Stomach (tissue), 4 donors: Measurements from ENCODE around the gene FAS.

Experiments used
- EP300 ChIP-seq: sonication (generic); formaldehyde crosslinking; IDR thresholded peaks from one replicate; pipeline ENCODE4 v1.6.1; 2017; ENCODE audit warnings: antibody characterized with exemption
- POLR2A ChIP-seq, 4 donors: fragments of 450-650 bp; IDR thresholded peaks; one replicate each; pipeline ENCODE4 v1.6.1; 2016; ENCODE audit warnings: antibody characterized with exemption in 4 of 4, control low read depth in 2 of 4, mild to moderate bottlenecking in 1 of 4, moderate library complexity in 1 of 4
- TF ChIP-seq, protein P1 (sequence below), 7 experiments: fragments of 450-650 bp in 4 of 7; fragments of 200-600 bp in 3 of 7; sonication (generic) in 3 of 7; IDR thresholded peaks; one replicate each; pipeline ENCODE4 v1.5.1; 2016 to 2019; ENCODE audit warnings: antibody characterized with exemption in 7 of 7, control low read depth in 2 of 7, mild to moderate bottlenecking in 1 of 7

DNA sequence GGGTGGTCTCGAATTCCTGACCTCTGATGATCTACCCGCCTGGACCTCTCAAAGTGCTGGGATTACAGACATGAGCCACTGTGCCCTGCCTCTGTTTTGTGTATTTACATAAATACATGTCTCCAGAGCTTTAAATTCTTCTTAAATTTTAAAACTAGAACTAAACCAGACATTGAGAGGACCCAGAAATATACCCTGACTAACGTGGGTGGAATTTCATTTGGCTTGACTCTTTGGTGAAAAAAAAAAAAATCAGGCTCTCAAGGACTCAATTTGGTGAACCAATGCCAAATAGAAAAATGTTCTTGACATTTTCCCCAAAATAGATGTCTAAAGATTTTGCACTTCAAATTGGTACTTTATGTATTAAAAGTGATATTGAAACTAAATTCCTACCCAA, 16.6 kb upstream of the FAS start:
- TF ChIP-seq, protein P1, sequence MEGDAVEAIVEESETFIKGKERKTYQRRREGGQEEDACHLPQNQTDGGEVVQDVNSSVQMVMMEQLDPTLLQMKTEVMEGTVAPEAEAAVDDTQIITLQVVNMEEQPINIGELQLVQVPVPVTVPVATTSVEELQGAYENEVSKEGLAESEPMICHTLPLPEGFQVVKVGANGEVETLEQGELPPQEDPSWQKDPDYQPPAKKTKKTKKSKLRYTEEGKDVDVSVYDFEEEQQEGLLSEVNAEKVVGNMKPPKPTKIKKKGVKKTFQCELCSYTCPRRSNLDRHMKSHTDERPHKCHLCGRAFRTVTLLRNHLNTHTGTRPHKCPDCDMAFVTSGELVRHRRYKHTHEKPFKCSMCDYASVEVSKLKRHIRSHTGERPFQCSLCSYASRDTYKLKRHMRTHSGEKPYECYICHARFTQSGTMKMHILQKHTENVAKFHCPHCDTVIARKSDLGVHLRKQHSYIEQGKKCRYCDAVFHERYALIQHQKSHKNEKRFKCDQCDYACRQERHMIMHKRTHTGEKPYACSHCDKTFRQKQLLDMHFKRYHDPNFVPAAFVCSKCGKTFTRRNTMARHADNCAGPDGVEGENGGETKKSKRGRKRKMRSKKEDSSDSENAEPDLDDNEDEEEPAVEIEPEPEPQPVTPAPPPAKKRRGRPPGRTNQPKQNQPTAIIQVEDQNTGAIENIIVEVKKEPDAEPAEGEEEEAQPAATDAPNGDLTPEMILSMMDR (IDR thresholded peaks at IDR 0.05): no peak
- no peak for TF ChIP-seq POLR2A (IDR thresholded peaks at IDR 0.05)
- TF ChIP-seq EP300: no peak
